ENCODE measurements around the gene AIF1L.
A peak's percentile ranks its signal among the peaks of the same experiment; 100 is the strongest.
"Not testable (repeated sequence)": the region's sequence is repeated elsewhere in the genome, so short reads cannot be mapped to it uniquely, and the experiment has no call there.

AIF1L gene

DNA sequence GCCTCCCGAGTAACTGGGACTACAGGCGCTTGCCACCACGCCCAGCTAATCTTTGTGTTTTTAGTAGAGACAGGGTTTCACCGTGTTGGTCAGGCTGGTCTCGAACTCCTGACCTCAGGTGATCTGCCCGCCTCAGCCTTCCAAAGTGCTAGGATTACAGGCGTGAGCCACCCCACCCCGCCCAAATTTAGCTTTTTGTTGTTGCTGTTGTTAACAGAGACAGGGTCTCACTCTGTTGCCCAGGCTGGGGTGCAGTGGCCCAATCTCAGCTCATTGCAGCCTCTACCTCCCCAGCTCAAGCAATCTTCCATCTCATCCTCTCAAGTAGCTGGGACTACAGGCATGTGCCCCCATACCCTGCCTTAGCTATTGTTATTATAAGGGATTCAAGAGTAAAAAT is 3.5 kb downstream of the AIF1L start:
- DNase-seq = not testable (repeated sequence)

DNA sequence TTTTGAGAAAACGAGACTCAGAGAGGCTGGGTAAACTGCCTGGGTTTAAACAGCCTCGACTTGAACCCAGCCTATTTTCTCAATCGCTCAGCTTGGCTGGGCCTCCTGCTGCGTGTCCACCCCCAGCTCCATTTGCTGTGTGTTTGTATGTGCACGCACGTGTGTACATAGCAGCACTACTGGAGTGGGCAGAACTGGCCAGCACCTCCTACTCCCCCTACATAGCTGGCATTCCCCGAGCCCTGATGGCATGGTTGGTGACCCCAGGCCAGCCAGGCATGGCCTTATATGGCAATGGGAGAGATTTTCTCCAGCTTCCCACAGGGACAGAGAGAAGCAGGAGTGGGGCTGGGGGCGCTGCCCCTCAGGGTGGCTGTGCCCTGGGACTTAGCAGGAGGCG is 4.1 kb downstream of the AIF1L start:
- no peak for DNase-seq

DNA sequence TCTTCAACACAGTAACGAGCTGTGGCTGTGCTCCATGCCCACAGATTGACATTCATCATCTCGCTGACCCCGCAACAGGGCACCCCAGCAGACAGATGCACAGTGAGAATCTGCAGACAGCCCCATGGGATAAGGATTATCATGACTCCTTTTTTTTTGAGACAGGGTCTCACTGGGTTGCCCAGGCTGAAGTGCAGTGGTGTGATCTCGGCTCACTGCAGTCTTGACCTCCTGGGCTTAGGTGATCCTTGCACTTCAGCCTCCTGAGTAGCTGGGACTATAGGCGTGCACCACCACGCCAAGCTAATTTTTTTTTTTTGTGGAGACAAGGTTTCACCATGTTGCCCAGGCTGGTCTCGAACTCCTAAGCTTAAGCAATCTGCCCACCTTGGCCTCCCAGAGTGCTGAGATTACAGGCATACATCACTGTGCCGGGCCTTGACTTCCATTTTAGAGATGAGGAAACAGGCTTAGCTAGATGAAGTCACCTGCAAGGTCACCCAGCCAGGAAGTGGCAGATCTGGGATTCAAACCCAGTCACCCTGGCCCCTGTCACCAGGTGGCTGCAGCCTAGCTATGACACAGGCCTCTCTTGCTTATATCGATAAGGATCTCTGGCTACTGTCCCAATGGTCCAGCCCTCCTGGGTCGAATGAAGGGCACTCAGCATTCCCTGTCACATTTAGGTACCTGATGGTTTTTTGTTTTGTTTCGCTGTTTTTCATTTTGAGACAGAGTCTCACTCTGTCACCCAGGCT is 5.1 kb downstream of the AIF1L start:
- DNase-seq = no peak

DNA sequence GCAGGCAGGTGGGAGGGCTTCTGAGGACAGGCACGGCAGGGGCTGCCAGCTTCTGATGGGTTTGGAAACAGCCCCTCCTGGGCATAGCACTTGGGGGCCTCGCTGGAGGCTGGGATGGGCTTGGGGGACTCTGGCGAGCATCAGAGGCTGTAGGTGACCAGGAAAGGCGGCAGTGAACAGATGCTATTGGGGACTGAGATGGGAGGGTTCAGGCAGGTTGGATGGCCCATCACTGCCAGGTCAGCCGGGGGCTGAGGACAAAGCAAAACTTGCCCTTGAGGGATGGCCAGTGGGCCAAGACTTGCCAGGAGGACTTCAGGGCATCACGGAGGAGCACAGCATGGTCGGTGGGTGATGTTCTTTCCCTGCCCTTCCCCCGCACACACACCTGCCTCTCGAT is 6.7 kb downstream of the AIF1L start:
- DNase-seq = no peak

DNA sequence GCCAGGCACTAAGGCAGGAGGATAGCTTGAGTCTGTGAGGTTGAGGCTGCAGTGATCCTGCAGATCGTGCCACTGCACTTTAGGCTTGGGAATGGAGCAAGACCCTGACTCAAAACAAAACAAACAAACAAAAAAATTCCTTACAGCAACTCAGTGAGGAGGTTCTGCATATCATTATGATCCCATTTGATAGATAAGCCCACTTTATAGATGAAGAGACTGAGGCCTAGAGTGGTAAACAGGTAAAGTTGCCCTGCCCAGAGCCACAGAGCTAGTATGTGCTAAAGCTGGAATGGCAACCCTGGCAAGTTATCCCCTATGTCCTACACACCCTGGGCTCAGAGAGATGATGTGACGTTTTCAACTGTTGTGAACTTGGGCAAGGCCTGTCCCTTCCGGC is 7.2 kb downstream of the AIF1L start:
- DNase-seq = no peak

DNA sequence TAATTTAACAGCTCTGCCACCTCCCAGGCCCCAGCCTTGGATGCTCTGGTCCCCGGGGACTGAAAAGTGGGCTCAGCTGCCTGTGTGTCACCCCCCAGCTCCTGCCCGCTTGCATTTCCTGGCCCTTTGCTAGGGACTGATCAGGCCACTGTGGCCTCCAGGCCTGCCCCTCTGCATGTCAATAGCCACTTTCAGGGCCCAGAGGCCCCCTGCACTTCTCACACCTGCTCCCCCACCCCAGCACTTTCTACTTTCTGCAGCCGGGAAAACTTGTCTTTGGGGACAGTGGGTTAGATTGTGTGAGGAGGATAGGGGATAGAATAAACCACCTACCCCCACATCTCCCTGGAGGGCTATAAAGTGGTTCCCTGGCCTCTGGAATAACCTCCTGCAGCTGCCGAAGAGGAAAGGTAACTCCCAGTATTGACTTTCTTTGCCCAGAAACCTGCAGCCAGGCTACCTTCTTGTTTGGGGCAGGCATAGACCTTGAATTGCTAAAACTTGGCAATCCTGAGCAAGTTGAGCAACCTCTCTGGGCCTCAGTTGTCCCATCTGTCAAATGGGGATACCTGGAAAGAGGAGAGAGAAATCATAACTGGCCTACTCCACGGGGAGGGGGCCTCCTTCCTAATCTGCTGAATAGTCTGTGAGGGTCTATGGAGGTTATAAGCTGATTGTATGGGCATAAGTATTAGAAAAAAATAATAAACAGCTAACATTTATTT is 7.8 kb downstream of the AIF1L start:
- peak; percentile 14 to 48 for DNase-seq

DNA sequence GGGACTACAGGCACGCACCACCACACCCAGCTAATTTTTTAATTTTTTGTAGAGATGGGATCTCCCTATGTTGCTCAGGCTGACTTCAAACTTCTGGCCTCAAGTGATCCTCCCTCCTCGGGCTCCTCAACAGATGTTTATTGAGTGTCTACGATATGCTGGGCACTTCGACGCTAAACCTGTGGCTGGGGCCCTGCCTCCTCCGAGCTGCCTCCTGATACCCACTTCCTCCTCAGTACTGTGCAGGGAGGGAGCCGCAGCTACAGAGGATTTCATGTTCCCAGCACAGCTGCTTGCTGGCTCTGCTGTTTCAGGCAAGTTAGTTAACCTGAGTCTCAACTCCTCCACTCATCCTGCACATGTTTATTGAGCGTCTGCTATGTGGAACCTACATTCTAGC is 9.6 kb downstream of the AIF1L start:
- DNase-seq = no peak

DNA sequence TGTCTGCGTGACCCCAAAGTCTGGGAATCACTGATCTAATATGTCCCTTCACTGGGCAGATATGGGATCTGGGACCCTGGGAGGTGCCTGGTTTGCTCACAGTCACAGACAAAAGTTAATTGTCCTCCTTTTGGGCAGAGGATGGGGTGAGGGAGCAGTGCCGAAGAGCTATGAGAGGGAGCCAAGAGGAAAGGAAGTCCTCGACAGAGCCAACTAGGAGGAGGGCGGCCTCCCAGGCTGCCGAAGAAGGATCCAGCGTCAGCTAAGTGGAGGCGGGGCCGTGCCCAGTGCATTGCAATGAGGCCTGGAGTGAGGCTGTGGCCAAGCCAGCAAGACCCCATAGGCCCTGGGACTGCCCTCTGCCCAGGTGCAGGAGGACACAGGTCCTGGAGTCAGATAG is 11.4 kb downstream of the AIF1L start:
- no peak for DNase-seq

DNA sequence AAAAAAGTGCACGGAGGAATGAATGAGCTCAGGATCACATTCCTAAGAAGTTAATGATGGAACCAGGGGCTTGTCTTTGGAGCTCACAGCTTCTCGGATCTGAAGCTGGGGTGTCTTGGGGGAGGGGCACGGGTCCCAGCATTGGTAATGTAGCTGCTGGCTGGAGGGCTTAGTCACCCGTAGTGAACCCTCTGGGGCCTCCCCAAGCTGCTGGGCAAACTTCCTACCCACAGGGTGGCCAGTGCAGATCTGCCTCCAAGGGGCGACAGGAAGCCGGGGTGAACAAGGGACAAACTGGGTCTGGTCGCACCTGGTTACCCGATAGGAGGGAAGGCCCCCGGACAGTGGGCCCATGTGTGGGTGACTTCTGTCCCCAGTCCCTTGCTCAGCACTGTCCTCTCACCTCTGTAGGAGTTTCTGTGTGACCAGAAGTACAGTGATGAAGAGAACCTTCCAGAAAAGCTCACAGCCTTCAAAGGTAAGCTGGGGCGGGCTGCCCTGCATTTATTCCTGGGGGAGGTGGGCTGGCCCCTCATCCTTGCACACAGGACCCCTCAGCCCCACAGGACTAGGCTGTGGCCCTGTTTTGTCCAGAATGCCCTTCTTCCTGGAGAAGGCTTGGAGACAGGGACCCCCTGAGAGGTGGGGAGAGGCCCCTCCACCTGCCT is 15.0 kb downstream of the AIF1L start:
- DNase-seq = no peak

DNA sequence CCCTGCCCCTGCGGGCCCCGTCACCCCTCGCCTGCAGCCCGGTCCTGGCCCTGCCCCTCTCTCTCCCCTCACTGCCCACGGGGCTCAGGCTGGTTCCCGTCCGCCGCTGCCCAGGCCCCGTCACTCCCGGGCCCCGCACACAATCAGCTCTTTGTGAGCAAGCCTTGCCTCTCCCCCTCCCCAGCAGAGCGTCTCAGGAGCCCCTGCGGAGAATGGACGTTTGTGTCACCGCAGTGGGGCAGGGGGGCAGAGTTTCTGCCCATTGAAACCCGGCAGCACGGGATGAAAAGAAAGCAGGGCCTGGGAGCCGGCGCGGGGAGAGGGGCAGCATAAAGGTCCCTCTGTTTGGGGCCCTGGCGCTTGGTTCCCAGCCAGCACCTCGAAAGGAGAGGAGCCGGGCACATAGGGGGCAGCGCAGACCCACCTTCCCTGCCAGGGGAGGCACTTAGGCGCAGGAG is 15.6 kb downstream of the AIF1L start:
- DNase-seq = peak in 1 of 2 experiments; percentile 3

DNA sequence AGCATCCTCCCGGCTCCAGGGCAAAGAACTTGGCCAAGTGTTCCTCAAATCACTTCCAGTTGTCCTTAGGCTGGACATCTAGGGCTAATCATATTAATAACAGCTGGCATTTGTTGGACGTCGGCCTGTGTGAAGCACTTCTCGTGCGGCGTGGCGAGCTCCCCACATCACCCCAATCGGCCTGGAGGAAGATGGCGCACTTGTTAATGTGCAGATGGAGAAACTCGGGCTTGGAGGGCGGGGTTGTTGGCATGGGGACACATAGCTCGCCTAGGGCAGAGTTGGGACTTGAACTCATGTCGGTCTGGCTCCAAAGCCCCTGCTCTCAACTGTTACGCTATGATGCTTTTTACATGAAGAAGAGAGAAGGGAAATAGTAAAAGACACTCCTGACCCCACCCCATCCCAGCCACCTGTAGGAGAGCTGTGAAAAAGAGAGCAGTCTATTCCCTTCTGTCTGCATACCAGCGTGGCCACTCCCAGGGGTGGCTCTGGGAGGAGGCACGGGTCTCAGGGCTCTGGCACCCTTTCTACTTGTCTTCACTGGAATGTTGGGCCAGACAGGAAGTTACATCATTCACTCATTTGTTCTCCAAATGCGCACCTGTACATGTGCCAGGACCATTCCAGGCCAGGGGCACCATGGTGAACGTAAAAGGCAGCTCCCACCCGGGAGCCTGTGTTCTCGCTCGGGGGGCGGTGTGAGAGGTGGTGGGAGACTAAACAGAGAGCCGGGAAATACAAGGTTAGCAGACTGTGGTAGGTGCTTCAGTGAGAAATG is 16.2 kb downstream of the AIF1L start:
- no peak for DNase-seq

DNA sequence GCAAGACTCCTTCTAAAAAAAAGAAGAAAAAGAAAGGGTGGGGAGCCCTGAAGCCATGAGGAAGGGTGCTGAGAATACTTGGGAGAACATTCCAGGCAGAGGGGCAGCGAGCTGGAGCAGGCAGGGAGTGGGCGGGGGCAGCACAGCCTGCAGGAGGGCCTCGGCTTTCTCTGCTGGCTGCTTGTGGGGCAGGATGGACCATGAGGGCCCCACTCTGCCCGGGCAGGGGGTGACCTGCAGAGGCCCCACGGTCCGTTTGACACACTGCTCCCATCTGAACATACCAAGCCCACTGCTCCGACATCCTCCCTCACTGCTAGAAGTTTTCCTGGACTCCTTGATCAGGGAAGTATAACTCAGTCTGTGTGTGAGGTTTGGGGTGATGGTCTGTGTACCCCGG is 17.3 kb downstream of the AIF1L start:
- DNase-seq = no peak

DNA sequence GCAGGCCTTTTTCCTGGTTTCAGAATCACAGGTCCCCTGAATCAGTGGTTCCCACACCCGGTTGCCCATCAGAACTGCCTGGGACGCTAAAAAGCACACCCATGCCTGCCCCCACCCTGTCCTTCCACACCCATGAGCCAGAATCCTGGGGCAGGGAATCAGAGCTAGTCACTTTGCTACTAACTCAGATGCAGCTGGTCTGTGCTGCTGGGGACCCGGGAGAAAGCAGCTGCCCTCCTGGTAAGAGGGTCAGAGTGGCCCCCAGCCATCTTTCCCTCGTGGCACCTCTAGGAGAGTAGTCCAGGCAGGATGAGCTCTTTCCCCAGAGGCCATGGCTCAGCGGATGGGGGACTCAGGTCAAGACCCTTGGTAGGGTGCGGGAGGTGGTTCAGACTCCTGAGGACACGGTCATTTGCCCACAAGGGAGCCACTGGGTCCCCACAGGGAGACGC is 17.8 kb downstream of the AIF1L start:
- no peak for DNase-seq

DNA sequence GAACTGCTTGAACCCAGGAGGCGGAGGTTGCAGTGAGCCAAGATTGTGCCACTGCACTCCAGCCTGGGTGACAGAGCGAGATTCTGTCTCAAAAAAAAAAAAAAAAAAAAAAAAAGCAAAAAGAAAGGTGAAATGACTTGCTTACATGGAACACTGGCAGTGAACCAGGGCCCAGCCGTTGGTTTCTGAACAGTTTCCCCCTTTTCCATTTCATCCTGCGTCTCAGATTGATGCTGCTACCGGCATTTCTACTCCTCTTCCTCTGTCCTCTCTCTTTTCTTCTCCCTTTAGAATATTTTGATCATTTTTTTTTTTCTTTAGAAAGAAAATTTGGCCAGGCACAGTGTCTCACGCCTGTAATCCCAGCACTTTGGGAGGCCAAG is 19.0 kb downstream of the AIF1L start:
- DNase-seq = not testable (repeated sequence)

DNA sequence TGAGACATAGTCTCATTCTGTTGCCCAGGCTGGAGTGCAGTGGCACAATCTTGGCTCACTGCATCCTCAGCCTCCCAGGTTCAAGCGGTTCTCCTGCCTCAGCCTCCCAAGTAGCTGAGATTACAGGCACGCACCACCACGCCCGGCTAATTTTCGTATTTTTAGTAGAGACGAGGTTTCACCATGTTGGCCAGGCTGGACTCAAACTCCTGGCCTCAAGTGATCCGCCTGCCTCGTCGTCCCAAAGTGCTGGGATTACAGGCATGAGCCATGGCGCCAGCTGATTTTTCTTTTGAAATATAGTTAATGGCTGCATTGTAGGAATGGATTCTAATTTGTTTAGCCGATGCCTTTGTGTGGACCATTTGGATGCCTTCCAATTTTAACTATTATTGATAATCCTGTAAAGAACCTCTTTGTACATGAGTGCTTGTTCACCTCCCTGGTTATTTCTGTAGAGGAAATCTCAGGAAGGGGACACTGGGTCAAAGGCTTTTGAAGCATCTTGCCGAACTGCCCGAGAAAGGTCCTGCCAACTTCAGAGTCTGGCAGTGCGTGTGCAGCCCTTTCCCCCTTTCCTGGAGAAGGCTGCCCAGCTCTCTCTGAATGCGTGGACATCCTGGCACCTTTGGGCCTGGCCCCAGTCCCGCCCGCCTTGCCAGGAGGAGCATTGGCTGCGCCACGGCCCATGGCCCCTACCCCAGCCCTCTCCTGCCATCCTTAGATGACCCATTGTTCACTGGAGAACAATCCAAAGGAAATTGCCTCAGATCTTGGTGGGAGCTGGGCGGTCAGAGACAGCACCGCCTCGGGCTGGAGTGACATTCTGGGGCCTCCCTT is 20.2 kb downstream of the AIF1L start:
- no peak for DNase-seq

DNA sequence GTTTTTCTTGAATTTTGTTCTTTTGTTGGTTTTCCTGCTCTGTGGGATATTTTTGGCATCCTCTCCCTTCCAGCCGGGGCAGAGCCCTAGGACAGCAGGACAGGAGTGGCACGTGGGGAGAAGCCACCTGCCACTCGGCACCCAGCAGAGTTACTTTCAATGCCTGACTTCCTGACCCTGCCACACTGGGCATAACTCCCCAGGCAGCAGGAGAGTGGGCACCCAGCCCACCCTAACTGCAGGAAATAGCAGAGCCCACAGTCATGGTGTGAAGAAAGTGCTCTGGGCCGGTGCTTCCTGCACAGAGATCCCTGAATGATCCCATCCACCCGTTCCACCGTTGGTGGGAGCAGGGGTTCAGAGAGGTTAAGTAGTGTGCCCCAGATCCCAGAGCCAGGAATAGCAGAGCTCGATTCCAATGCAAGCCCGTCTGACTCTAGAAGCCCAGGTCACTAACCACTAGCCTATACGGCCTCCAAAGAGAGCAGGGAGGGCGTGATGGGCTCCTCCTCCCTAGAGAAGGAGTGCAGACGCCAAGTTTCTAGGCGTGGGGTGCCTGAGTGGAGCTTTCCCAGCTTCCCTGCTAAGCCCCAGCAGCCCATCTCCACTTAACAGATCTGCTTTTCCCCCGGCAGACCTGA is 20.9 kb downstream of the AIF1L start:
- DNase-seq = no peak

DNA sequence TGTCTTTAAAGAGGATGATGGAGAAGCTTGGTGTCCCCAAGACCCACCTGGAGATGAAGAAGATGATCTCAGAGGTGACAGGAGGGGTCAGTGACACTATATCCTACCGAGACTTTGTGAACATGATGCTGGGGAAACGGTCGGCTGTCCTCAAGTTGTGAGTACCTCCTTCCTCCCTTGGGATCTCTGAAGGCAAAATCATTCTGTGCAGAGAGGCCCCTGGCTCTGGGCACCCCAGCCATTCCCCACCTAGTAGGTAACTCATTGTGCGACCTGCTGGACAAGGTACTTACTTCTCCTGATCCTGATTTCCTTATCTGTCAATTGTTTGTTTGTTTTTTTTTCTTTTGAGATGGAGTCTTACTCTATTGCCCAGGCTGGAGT is 21.4 kb downstream of the AIF1L start:
- DNase-seq = no peak

DNA sequence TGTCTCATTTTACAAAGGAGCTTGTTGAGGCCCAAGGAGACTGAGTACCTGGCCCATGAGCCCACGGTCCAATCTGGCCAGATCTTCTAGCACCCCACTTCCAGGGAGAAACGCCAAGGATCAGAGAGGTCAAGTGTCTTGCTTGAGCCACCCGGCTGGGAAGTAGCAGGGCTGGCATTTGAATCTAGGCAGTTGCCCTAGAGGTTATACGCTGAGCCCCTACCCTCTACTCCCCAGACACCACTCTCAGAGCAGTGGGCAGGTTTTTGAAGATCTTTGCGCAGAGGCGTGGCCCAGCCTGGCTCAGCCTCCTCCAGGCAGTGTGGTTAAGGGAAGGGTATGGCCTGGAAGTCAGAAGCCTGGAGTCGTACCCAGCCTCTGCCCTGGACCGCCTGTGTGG is 23.3 kb downstream of the AIF1L start:
- no peak for DNase-seq

DNA sequence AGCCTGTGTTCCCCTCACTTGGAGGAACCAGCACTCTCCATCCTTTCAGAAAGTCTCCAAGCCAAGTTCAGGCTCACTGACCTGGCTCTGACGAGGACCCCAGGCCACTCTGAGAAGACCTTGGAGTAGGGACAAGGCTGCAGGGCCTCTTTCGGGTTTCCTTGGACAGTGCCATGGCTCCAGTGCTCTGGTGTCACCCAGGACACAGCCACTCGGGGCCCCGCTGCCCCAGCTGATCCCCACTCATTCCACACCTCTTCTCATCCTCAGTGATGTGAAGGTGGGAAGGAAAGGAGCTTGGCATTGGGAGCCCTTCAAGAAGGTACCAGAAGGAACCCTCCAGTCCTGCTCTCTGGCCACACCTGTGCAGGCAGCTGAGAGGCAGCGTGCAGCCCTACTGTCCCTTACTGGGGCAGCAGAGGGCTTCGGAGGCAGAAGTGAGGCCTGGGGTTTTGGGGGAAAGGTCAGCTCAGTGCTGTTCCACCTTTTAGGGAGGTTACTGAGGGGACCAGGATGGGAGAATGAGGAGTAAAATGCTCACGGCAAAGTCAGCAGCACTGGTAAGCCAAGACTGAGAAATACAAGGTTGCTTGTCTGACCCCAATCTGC is 24.4 kb downstream of the AIF1L start:
- DNase-seq = no peak

DNA sequence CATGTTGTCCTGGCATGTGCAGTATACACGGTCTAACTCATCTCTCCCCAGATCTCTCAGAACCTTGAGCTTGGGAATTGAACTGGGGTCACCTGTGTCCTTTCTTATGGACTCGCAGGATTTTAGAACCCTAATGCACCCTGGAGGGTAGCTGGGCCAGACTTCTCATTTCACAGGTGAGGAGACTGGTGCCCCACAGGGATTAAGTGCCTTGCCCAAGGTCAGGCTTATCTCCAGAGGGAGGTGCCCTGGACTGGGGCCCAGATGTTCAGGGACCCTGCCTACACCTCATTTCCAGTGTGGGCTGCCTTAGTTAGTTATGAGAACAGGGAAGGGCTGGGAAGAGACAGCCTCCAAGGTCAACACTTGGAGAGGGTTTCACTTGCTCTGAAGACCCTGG is 25.0 kb downstream of the AIF1L start:
- no peak for DNase-seq

DNA sequence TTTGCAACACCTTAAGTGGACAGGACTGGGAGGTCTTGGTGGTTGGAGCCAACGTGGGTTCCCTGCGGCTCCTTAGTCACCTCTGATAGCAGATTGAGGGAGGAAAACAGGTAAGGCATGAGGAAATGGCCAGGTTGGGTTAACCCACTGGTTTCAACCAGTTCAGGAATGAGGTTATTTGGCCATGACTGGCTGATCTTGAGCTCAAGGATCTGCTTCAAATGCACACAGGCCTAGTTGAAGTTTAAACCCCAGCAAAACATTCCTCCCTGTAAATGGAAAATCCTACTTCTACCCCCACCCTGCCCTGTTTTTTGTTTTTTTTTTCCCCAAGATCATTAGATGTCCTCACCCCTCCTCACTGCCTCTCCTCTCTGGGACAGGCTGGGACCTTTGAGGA is 25.8 kb downstream of the AIF1L start:
- no peak for DNase-seq

DNA sequence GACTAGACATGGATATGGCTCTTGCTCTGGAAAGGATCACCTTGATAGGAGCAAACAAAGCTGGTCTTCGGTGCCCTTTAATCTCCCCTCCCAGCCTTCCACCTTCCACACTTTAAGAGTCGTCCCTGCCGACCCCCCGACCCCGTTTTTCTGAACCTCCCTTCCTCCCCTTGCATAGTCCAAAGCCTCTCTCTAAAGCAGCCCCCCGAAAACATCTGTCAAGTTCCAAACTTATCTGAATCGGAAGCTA is 28.6 kb downstream of the AIF1L start:
- DNase-seq = no peak

Measured in NCI-H526 (cell line).